ENCODE data around the gene PXK. TPM values are rescaled to one million over a fixed set of nuclear protein-coding genes. Genes with fewer than 3 reads are reported as not detected.
A peak's percentile ranks its signal among the peaks of the same experiment; 100 is the strongest.

The PXK gene
- total and polyA plus RNA-seq, 8 donors = 8.3 to 54.0 (median 31.1) TPM

- intact Hi-C loops (cut with DNase I; ENCODE audit: low total_unique reads) = no loop called here
- no peak overlapping the region for H3K4me3 ChIP-seq
- peaks cover 7 to 50% (median 35%) of the 10 kb centered on the region in 4 donors for H3K36me3 ChIP-seq
- H3K4me1 ChIP-seq = peaks cover 5 to 32% (median 15%) of the 10 kb centered on the region in 4 donors
- H3K9me3 ChIP-seq = no peaks in the 10 kb centered on the region
- H3K27ac ChIP-seq = no peak overlapping the region
- WGBS, 5 donors = 62 to 77% (median 67%) methylated on average over 6 of the region's 6 CpGs
- no peak for DNase-seq
- TF ChIP-seq POLR2A (IDR thresholded peaks at IDR 0.05) = no peak
- no peak for TF ChIP-seq CTCF (IDR thresholded peaks at IDR 0.05)
- TF ChIP-seq POLR2AphosphoS5 (IDR thresholded peaks at IDR 0.05) = no peak
- no peak for TF ChIP-seq EP300 (IDR thresholded peaks at IDR 0.05)
- no peaks in the 10 kb centered on the region for H3K27me3 ChIP-seq
Measured at GRCh38 chr3:58418227-58418626, 85.5 kb downstream of the PXK start.

- Histone ChIP-seq H3K4me3 (no peak overlapping the region), H3K36me3 (peaks cover 13 to 64% (median 48%) of the 10 kb centered on the region in 4 donors), H3K4me1 (peaks cover 0 to 31% (median 18%) of the 10 kb centered on the region in 4 donors), H3K27ac (peak overlapping the region in 4 of 5 donors; percentile 35 to 75 (median 70)), H3K27me3 (no peaks in the 10 kb centered on the region), H3K9me3 (no peaks in the 10 kb centered on the region)
- TF ChIP-seq CTCF (IDR thresholded peaks at IDR 0.05) (no peak), POLR2A (IDR thresholded peaks at IDR 0.05) (no peak), EP300 (IDR thresholded peaks at IDR 0.05) (no peak), POLR2AphosphoS5 (IDR thresholded peaks at IDR 0.05) (no peak)
- peak in 1 of 2 donors; percentile 54 for DNase-seq
- intact Hi-C loops (cut with DNase I; ENCODE audit: low total_unique reads) = no loop called here
- WGBS, 5 donors = 51 to 61% (median 57%) methylated on average over 7 of the region's 7 CpGs
Measured at GRCh38 chr3:58419780-58420507, 87.3 kb downstream of the PXK start.

- no peak for DNase-seq
- WGBS, 5 donors = 64 to 97% (median 83%) methylated on average over 7 of the region's 7 CpGs
- no peaks in the 10 kb centered on the region for H3K9me3 ChIP-seq
- H3K4me3 ChIP-seq = no peak overlapping the region
- peak overlapping the region in 1 of 5 donors; percentile 75 for H3K27ac ChIP-seq
- H3K4me1 ChIP-seq = peaks cover 0 to 34% (median 20%) of the 10 kb centered on the region in 4 donors
- no peaks in the 10 kb centered on the region for H3K27me3 ChIP-seq
- no peak for TF ChIP-seq EP300 (IDR thresholded peaks at IDR 0.05)
- TF ChIP-seq POLR2AphosphoS5 (IDR thresholded peaks at IDR 0.05) = no peak
- no peak for TF ChIP-seq POLR2A (IDR thresholded peaks at IDR 0.05)
- TF ChIP-seq CTCF (IDR thresholded peaks at IDR 0.05) = no peak
- peaks cover 13 to 65% (median 59%) of the 10 kb centered on the region in 4 donors for H3K36me3 ChIP-seq
- intact Hi-C loops (cut with DNase I; ENCODE audit: low total_unique reads) = no loop called here
Measured at GRCh38 chr3:58421004-58421403, 88.3 kb downstream of the PXK start.

GRCh38 chr3:58422756-58423325 is 90.1 kb downstream of the PXK start:
- TF ChIP-seq POLR2A (IDR thresholded peaks at IDR 0.05) (no peak), POLR2AphosphoS5 (IDR thresholded peaks at IDR 0.05) (no peak), CTCF (IDR thresholded peaks at IDR 0.05) (no peak), EP300 (IDR thresholded peaks at IDR 0.05) (no peak)
- Histone ChIP-seq H3K4me3 (no peak overlapping the region), H3K27ac (peak overlapping the region in 2 of 5 donors; percentile 2 to 39), H3K36me3 (peaks cover 28 to 78% (median 73%) of the 10 kb centered on the region in 4 donors), H3K27me3 (no peaks in the 10 kb centered on the region), H3K4me1 (peaks cover 0 to 35% (median 20%) of the 10 kb centered on the region in 4 donors), H3K9me3 (no peaks in the 10 kb centered on the region)
- intact Hi-C loops (cut with DNase I; ENCODE audit: low total_unique reads) = no loop called here
- peak in 1 of 2 donors; percentile 30 for DNase-seq
- 65 to 85% (median 74%) methylated on average over 8 of the region's 8 CpGs for WGBS, 5 donors
